ENCODE results near the gene COLEC11.

GRCh38 chr2:3644246-3644525 is 49.3 kb downstream of the COLEC11 start:
- no peak for TF ChIP-seq POLR2AphosphoS5 (IDR thresholded peaks at IDR 0.05; ENCODE audit: insufficient read depth in 1 of 2, low read depth in 1 of 2)
- no peak for TF ChIP-seq CTCF (IDR thresholded peaks at IDR 0.05)
- TF ChIP-seq POLR2A (IDR thresholded peaks at IDR 0.05), result no peak
